Tibial artery (tissue), 4 donors: ENCODE data around the gene C16orf96.

Source experiments
- DNase-seq, 2 donors: peaks; one replicate each; pipeline ENCODE4 v3.0.0-alpha.2; 2019
- H3K27ac ChIP-seq, 2 donors: fragments of 200-600 bp; sonication (generic) in 1 of 2; 1 replicate in 1 of 2; 2 replicates in 1 of 2; pipeline ENCODE4 v1.5.1; 2018 to 2019; ENCODE audit warnings: mild to moderate bottlenecking in 1 of 2
- H3K27me3 ChIP-seq, 2 donors: fragments of 200-600 bp; sonication (generic) in 1 of 2; one replicate each; pipeline versions ENCODE4 v1.5.1 to v1.6.0; 2016 to 2019
- H3K36me3 ChIP-seq, 3 donors: fragments of 200-600 bp; sonication (generic) in 2 of 3; one replicate each; pipeline ENCODE4 v1.5.1; 2016 to 2019; ENCODE audit warnings: mild to moderate bottlenecking in 2 of 3
- H3K4me1 ChIP-seq, 4 donors: fragments of 200-600 bp; sonication (generic) in 2 of 4; 1 replicate in 3 of 4; 2 replicates in 1 of 4; pipeline ENCODE4 v1.5.1; 2016 to 2019
- H3K4me3 ChIP-seq, 2 donors: fragments of 200-600 bp; sonication (generic) in 1 of 2; 1 replicate in 1 of 2; 2 replicates in 1 of 2; pipeline ENCODE4 v1.5.1; 2018 to 2019; ENCODE audit warnings: mild to moderate bottlenecking in 2 of 2
- H3K9me3 ChIP-seq, 3 donors: fragments of 200-600 bp; sonication (generic) in 1 of 3; one replicate each; pipeline ENCODE4 v1.5.1; 2016 to 2019
- intact Hi-C: fragments of 100-400 bp; cut with DNase I; formaldehyde crosslinking; loops from one replicate; pipeline ENCODE4 v1.15.0; 2023; ENCODE audit warnings: low total_unique reads
- TF ChIP-seq, protein P1 (sequence below), 2 experiments: fragments of 200-600 bp in 1 of 2; fragments of 450-650 bp in 1 of 2; IDR thresholded peaks; one replicate each; pipeline ENCODE4 v1.5.1; 2017 to 2019; ENCODE audit warnings: antibody characterized with exemption in 2 of 2, mild to moderate bottlenecking in 1 of 2, moderate library complexity in 1 of 2

C16orf96 gene

DNA sequence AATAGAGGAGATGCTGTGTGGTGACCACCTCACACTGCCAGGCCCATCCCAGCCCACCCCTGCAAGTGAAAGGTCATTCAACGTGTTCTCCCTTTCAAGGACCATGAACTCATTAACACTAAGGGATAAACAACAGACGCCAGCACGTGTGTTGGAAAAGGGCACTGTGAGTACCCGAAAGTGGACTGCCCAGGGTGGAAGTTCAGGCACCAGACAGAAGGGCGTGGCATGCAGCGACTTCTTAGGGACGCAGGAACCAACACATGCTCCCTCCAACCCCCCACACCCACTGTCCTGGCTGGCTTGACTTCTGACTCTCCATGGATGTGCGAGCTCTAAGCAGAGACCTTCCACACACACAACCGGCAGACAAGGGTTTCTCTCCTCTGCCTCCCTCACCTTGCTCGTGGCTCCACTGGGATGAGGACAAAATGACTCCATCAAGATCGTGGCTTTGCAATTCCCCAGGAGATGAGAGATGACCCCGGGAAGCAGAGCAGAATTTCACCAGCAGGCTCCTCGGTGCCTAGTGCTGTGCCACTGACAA, 47.6 kb downstream of the C16orf96 start:
- Histone ChIP-seq H3K27me3 (peaks cover 0 to 39% of the 10 kb centered on the region in 2 donors), H3K4me1 (peaks cover 0 to 16% (median 8%) of the 10 kb centered on the region in 4 donors), H3K36me3 (peaks cover 9 to 21% (median 18%) of the 10 kb centered on the region in 3 donors), H3K9me3 (no peaks in the 10 kb centered on the region), H3K4me3 (no peak overlapping the region), H3K27ac (no peak overlapping the region)
- TF ChIP-seq, protein P1, sequence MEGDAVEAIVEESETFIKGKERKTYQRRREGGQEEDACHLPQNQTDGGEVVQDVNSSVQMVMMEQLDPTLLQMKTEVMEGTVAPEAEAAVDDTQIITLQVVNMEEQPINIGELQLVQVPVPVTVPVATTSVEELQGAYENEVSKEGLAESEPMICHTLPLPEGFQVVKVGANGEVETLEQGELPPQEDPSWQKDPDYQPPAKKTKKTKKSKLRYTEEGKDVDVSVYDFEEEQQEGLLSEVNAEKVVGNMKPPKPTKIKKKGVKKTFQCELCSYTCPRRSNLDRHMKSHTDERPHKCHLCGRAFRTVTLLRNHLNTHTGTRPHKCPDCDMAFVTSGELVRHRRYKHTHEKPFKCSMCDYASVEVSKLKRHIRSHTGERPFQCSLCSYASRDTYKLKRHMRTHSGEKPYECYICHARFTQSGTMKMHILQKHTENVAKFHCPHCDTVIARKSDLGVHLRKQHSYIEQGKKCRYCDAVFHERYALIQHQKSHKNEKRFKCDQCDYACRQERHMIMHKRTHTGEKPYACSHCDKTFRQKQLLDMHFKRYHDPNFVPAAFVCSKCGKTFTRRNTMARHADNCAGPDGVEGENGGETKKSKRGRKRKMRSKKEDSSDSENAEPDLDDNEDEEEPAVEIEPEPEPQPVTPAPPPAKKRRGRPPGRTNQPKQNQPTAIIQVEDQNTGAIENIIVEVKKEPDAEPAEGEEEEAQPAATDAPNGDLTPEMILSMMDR (IDR thresholded peaks at IDR 0.05): no peak
- intact Hi-C loops: no loop called here
- no peak for DNase-seq

DNA sequence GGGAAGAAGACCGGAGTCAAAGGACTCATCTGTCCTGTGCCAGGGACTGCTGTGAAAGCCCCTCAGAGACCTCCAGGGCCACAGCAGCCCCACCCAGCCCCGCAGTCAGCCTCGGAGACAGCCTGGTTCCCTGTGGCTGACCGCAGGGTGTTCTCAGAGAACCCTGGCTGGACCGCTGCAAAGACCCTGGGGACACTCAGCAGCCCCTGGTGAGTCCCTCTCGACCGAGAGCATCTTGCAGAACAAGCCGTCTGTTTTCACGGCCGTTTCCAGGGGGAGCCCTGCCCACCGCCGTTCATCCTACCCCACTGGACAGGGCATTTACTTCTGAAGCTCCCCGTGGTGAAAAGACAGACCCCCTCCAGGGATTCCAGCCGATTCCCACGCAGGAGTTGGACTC, 48.3 kb downstream of the C16orf96 start:
- Histone ChIP-seq H3K27ac (no peak overlapping the region), H3K27me3 (peaks cover 0 to 32% of the 10 kb centered on the region in 2 donors), H3K4me3 (no peak overlapping the region), H3K4me1 (peaks cover 0 to 16% (median 8%) of the 10 kb centered on the region in 4 donors), H3K36me3 (peaks cover 16 to 28% (median 25%) of the 10 kb centered on the region in 3 donors), H3K9me3 (no peaks in the 10 kb centered on the region)
- TF ChIP-seq, protein P1 (IDR thresholded peaks at IDR 0.05): no peak
- no peak for DNase-seq
- intact Hi-C loops: no loop called here

DNA sequence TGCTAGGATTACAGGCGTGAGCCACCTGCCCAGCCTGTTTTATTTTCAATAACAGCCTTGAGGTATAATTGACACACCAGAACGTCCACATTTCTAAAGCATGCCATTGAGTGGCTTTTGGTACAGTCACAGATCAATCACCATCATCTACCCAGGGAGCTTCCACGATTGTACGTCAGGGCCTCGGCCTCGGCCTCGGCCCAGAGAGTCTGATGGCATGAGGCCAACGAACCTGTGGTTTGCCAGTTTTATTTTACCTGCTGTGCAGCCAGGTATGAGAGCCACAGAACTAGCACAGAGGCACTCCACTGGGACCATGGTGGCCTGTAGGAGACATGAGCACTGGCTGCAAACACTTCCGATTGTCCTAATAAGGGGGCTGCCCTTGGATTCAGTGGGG, 50.2 kb downstream of the C16orf96 start:
- intact Hi-C loops: no loop called here
- Histone ChIP-seq H3K36me3 (peaks cover 24 to 39% (median 32%) of the 10 kb centered on the region in 3 donors), H3K4me1 (peaks cover 0 to 24% (median 12%) of the 10 kb centered on the region in 4 donors), H3K27ac (no peak overlapping the region), H3K9me3 (no peaks in the 10 kb centered on the region), H3K27me3 (peaks cover 0 to 17% of the 10 kb centered on the region in 2 donors), H3K4me3 (no peak overlapping the region)
- TF ChIP-seq, protein P1 (IDR thresholded peaks at IDR 0.05): no peak
- no peak for DNase-seq

GRCh38 chr16:4607841-4608703, 51.9 kb downstream of the C16orf96 start:
- DNase-seq: no peak
- Histone ChIP-seq H3K36me3 (peaks cover 24 to 39% (median 32%) of the 10 kb centered on the region in 3 donors), H3K9me3 (no peaks in the 10 kb centered on the region), H3K27ac (no peak overlapping the region), H3K27me3 (no peaks in the 10 kb centered on the region), H3K4me1 (peaks cover 0 to 31% (median 25%) of the 10 kb centered on the region in 4 donors), H3K4me3 (no peak overlapping the region)
- intact Hi-C loops: no loop called here
- TF ChIP-seq, protein P1 (IDR thresholded peaks at IDR 0.05): no peak

- intact Hi-C loops: no loop called here
- no peak for DNase-seq
- H3K27me3 ChIP-seq: no peaks in the 10 kb centered on the region
- no peak overlapping the region for H3K27ac ChIP-seq
- TF ChIP-seq, protein P1 (IDR thresholded peaks at IDR 0.05): no peak
- peaks cover 24 to 39% (median 32%) of the 10 kb centered on the region in 3 donors for H3K36me3 ChIP-seq
- peaks cover 0 to 37% (median 31%) of the 10 kb centered on the region in 4 donors for H3K4me1 ChIP-seq
- H3K9me3 ChIP-seq: no peaks in the 10 kb centered on the region
- no peak overlapping the region for H3K4me3 ChIP-seq
Observed at GRCh38 chr16:4608704-4608980, 52.5 kb downstream of the C16orf96 start.
